NCI-H1930 (cell line): ENCODE results near the gene CYBRD1.

Experiments used
- DNase-seq, 2 experiments: peaks; one replicate each; lab custom pipeline; 2025; lab: John Stamatoyannopoulos, UW

CYBRD1 gene

GRCh38 chr2:171602352-171602751 lies 80.1 kb downstream of the CYBRD1 start:
- DNase-seq: no peak
